22Rv1 (cell line): ENCODE results near the gene METTL2A.
"Not testable (repeated sequence)": the region's sequence is repeated elsewhere in the genome, so short reads cannot be mapped to it uniquely, and the experiment has no call there.

Experiments used
- CTCF ChIP-seq: fragments of 450-650 bp; IDR thresholded peaks from 2 replicates; pipeline ENCODE4 v1.5.1; 2017; ENCODE audit warnings: mild to moderate bottlenecking
- ZFX ChIP-seq: fragments of 450-650 bp; IDR thresholded peaks from 2 replicates; pipeline ENCODE4 v1.6.1; 2017; ENCODE audit warnings: antibody characterized with exemption, borderline replicate concordance

- TF ChIP-seq CTCF, ZFX: not testable (repeated sequence)
Measured at GRCh38 chr17:62490990-62491389, 67.3 kb downstream of the METTL2A start.
